GM10847 (cell line): ENCODE measurements around the gene TIMP3.

Experiments used
- POLR2A ChIP-seq: IDR thresholded peaks from 2 replicates; pipeline ENCODE4 v1.6.1; 2011; ENCODE audit not compliant: insufficient read length; ENCODE audit errors: extremely low read depth

Gene TIMP3

DNA sequence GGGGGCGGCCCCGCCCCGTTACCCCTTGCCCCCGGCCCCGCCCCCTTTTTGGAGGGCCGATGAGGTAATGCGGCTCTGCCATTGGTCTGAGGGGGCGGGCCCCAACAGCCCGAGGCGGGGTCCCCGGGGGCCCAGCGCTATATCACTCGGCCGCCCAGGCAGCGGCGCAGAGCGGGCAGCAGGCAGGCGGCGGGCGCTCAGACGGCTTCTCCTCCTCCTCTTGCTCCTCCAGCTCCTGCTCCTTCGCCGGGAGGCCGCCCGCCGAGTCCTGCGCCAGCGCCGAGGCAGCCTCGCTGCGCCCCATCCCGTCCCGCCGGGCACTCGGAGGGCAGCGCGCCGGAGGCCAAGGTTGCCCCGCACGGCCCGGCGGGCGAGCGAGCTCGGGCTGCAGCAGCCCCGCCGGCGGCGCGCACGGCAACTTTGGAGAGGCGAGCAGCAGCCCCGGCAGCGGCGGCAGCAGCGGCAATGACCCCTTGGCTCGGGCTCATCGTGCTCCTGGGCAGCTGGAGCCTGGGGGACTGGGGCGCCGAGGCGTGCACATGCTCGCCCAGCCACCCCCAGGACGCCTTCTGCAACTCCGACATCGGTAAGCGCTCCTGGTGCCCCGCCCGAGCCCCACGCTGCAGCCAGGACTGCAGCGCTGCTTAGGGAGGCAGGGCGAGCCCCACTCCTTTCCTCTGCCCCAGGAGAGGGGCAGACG, at the start of gene TIMP3:
TIMP3 (plus strand) TSS at position 169 of the 700 bp plus-strand sequence; CDS start at position 466, 297 bp downstream.
- no peak for TF ChIP-seq POLR2A

- TF ChIP-seq POLR2A: no peak
Measured at GRCh38 chr22:32752326-32752725, 49.2 kb upstream of the TIMP3 start.

- TF ChIP-seq POLR2A: no peak
Measured at GRCh38 chr22:32752816-32753520, 48.5 kb upstream of the TIMP3 start.

DNA sequence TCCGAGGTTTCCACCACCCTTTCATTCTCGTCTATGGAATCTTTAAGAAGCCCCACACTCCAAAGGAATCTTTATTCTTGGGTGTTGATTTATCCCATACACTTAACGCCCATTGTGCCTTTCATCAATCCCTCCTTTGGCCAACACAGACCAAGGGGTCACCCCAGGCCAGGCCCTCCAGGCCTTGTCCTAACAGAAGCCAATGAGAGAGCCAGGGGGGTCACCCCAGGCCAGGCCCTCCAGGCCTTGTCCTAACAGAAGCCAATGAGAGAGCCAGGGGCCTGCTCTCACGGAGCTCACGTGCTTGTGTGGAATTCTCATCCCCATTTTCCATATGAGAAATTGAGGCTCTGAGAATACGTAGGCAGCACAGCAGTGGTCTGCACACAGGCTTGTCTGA, 47.9 kb upstream of the TIMP3 start:
- TF ChIP-seq POLR2A: no peak

DNA sequence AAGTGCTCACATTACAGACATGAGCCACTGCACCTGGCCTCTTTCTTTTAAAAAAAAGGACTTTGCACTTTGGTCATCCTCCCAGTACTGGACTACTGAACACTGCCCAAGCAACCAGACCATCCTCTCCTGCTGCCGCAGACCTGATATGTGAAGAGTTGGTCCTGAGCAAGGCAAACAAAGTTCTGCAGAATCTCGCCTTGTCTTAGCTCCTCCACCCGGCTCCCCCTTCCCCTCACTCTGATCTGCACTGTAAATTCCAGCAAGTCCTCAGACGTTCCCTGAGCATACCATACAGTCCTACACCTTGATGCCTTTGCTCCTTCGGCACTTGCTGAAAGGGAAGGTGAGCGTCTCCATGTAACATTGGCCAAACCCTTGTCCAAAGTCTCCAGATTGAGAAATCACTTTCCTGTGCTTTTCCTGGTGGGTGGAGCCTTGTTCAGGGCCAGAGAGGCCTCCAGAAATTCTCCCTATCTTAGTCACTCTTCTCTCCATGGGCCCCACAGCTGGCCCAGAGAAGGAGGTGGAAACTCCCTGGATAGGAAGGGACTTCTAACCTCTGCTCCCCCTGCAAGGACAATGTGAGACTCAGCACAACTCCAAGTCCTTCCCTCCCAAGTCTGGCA, 47.0 kb upstream of the TIMP3 start:
- TF ChIP-seq POLR2A: no peak

DNA sequence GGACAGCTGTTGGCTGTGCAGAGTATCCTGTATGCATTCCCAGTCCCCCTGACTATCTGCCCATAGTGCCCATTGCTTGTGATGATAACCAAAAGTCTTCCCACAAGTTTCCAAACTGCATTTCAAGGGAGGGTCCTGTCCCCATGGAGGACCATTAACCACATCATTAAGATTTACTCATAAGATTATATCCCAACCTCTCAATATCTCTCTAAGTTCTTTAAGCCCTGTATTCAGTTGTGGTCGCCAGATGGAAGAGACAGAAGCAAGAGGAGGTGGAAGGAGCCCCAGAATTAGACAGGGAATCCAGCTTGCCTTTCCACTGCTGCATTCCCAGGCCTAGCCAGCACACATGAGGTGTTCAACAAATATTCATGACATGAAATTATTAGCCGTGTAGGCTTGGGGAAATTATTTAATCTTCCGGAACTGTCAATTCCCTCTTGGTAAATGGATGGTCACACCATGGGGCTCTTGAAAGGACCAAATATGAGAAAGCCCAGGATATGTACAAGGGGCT, 42.6 kb upstream of the TIMP3 start:
- no peak for TF ChIP-seq POLR2A

- no peak for TF ChIP-seq POLR2A
Measured at GRCh38 chr22:32760396-32760795, 41.1 kb upstream of the TIMP3 start.

DNA sequence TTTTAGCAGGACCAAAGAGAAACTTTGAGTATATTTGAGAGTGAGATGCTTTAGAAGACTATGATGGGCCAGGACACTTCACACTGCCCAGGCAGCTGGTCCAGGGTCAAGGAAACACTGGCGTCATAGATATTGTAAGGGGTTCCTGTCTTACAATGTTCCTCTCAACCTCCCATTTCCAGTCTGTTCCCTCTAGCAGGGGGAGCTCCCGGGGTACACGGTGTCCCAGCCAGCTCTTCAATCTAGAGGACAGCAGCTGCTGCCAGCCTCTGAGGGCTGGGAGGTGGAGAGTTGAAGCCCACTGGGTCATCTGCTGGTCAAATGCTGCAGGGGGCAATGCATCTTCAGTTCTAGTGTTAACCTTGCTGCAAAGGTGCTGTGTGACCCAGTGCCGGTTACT, 40.7 kb upstream of the TIMP3 start:
- no peak for TF ChIP-seq POLR2A

GRCh38 chr22:32761251-32761903, 40.1 kb upstream of the TIMP3 start:
- TF ChIP-seq POLR2A: no peak

- TF ChIP-seq POLR2A: no peak
Measured at GRCh38 chr22:32764330-32765131, 37.0 kb upstream of the TIMP3 start.

- TF ChIP-seq POLR2A: no peak
Measured at GRCh38 chr22:32765132-32765618, 36.3 kb upstream of the TIMP3 start.

DNA sequence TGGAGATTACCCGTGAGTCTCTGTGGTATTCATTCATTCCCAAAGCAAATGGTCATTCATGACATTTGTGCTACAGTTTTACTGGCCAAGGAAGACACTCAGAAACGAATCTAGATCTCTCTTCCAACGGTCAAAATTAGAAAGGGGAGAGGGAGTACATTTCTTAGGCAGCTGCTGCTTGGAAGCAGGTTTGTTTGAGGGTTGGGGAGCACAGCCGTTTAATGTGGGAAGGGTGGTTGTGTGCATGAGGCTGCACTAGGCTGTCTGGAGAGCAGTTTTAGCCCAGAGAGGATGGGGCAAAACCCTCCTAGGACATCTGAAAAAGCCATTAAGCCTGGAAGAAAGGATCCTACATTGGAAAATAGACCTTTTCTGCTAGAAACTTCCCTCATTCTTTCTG, 29.7 kb upstream of the TIMP3 start:
- no peak for TF ChIP-seq POLR2A

DNA sequence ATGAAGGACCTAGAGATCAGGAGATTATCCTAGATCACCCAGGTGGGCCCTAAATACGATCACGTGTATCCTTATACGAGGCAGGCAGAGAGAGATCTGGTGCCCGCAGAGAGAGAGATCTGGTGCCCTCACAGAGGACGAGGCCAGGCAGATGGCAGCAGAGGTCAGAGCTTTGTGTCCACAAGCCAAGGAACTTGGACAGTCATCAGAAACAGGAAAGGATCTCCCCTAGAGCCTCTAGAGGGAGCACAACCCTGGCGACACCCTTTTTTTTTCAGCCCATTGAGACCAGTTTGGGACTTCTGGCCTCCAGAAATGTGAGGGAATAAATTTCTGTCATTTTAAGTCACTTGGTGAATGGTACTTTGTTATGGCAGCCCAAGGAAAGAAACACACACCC, 25.5 kb upstream of the TIMP3 start:
- no peak for TF ChIP-seq POLR2A

GRCh38 chr22:32776397-32776796, 25.1 kb upstream of the TIMP3 start:
- TF ChIP-seq POLR2A: no peak
